Prostate gland (tissue), 2 donors: Measurements from ENCODE around the gene FGFR1OP2. TPM values are rescaled to one million over a fixed set of nuclear protein-coding genes. Genes with fewer than 3 reads are reported as not detected.

Experiments
- DNase-seq: peaks from one replicate; pipeline ENCODE4 v3.0.0-alpha.2; 2019; ENCODE audit warnings: low spot score
- H3K27ac ChIP-seq, 2 donors: fragments of 200-600 bp; sonication (generic); 2 replicates each; pipeline ENCODE4 v1.5.1; 2017 to 2019
- H3K27me3 ChIP-seq: fragments of 200-600 bp; sonication (generic); replicated peaks from 2 replicates; pipeline ENCODE4 v1.5.1; 2019; ENCODE audit not compliant: insufficient read depth
- H3K36me3 ChIP-seq, 2 donors: fragments of 200-600 bp; sonication (generic); 1 replicate in 1 of 2; 2 replicates in 1 of 2; pipeline versions ENCODE4 v1.5.1 to v1.8.1; 2017 to 2019
- H3K4me1 ChIP-seq: fragments of 200-600 bp; sonication (generic); replicated peaks from 2 replicates; pipeline ENCODE4 v1.5.1; 2019
- H3K4me3 ChIP-seq, 2 donors: fragments of 200-600 bp; sonication (generic); 2 replicates each; pipeline ENCODE4 v1.5.1; 2017 to 2019
- H3K9me3 ChIP-seq: fragments of 200-600 bp; sonication (generic); 2 replicates; pipeline ENCODE4 v1.5.1; 2017
- POLR2A ChIP-seq: fragments of 450-650 bp; IDR thresholded peaks from one replicate; pipeline ENCODE4 v1.6.1; 2016; ENCODE audit warnings: antibody characterized with exemption, mild to moderate bottlenecking
- POLR2AphosphoS5 ChIP-seq: sonication (generic); formaldehyde crosslinking; IDR thresholded peaks from one replicate; pipeline ENCODE4 v1.6.1; 2017; ENCODE audit warnings: antibody characterized with exemption
- WGBS: methylation state at CpG from one replicate; pipeline ENCODE4 v1.1.5; 2018; 5-methylcytosine and 5-hydroxymethylcytosine counted together
- intact Hi-C: fragments of 100-400 bp; cut with DNase I; formaldehyde crosslinking; loops from one replicate; pipeline ENCODE4 v1.14.2; 2022
- total RNA-seq, 2 donors: library from RNA; depleted of rRNA; stranded (reverse); fragments of >200 nt; gene quantifications; one replicate each; pipeline ENCODE4 v1.1.0, GENCODE V29; 2016
- TF ChIP-seq, protein P1 (sequence below), 4 experiments: fragments of 200-600 bp in 2 of 4; fragments of 450-650 bp in 2 of 4; sonication (generic) in 2 of 4; IDR thresholded peaks; 1 replicate in 3 of 4; 2 replicates in 1 of 4; pipeline ENCODE4 v1.5.1; 2016 to 2019; ENCODE audit warnings: antibody characterized with exemption in 4 of 4, mild to moderate bottlenecking in 2 of 4, moderate library complexity in 2 of 4

Gene FGFR1OP2
- total RNA-seq, 2 donors from 2014 or later: 45.0 to 64.4 TPM

GRCh38 chr12:26929590-26929989, 8.7 kb upstream of the FGFR1OP2 start:
- no peaks in the 10 kb centered on the region for H3K9me3 ChIP-seq
- no peaks in the 10 kb centered on the region for H3K36me3 ChIP-seq
- peaks cover 2% of the 10 kb centered on the region for H3K27me3 ChIP-seq
- no peak for DNase-seq
- 99% methylated on average over 2 of the region's 2 CpGs for WGBS
- H3K4me3 ChIP-seq: no peak overlapping the region
- no peaks in the 10 kb centered on the region for H3K4me1 ChIP-seq
- intact Hi-C loops: no loop called here
- no peak overlapping the region for H3K27ac ChIP-seq
- TF ChIP-seq POLR2AphosphoS5: no peak
- no peak for TF ChIP-seq POLR2A
- TF ChIP-seq, protein P1, sequence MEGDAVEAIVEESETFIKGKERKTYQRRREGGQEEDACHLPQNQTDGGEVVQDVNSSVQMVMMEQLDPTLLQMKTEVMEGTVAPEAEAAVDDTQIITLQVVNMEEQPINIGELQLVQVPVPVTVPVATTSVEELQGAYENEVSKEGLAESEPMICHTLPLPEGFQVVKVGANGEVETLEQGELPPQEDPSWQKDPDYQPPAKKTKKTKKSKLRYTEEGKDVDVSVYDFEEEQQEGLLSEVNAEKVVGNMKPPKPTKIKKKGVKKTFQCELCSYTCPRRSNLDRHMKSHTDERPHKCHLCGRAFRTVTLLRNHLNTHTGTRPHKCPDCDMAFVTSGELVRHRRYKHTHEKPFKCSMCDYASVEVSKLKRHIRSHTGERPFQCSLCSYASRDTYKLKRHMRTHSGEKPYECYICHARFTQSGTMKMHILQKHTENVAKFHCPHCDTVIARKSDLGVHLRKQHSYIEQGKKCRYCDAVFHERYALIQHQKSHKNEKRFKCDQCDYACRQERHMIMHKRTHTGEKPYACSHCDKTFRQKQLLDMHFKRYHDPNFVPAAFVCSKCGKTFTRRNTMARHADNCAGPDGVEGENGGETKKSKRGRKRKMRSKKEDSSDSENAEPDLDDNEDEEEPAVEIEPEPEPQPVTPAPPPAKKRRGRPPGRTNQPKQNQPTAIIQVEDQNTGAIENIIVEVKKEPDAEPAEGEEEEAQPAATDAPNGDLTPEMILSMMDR (IDR thresholded peaks at IDR 0.05): no peak

DNA sequence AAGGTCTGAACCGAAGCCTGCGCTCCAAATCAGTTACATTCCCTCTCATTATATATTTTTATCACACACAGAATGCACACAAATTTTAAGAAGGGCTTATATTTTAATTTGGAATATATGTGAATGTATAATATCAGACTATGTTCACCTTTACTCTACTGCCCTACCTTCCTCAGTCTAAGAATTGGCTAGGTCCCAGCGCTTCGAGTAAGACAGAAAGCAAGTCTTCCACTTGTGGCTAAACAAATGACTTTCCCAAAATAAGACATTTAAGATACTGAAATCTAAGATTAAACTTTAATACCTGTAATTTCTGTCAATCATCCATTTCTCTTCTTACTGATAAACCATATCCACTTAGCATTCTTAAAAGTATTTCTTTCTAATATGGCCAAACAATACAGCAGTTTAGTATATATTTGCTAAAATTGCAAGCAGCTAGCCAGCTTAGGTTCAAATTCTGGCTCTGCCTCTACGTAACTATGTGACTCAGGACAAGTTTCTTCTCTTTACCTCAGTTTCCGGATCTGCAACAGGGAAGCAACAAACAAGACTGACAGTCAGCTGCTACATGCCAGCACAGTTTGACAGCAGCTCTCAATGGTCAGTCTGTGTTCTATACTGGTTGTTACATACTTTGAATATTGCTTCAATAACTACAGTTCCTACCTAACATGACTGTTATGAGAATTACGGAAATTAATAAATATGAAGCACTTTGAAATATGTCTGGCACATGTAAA, 2.5 kb upstream of the FGFR1OP2 start:
- no peak for DNase-seq
- WGBS: 80% methylated on average over 7 of the region's 7 CpGs
- no peak overlapping the region for H3K4me3 ChIP-seq
- TF ChIP-seq POLR2A (no peak), POLR2AphosphoS5 (no peak)
- TF ChIP-seq, protein P1 (IDR thresholded peaks at IDR 0.05): no peak
- H3K27ac ChIP-seq: no peak overlapping the region
- intact Hi-C loops: loop anchor here (5.0 kb wide), 1 partner anchor 311 kb away; no protein-coding TSS in a partner anchor
- H3K36me3 ChIP-seq: no peaks in the 10 kb centered on the region
- no peaks in the 10 kb centered on the region for H3K27me3 ChIP-seq
- no peaks in the 10 kb centered on the region for H3K9me3 ChIP-seq
- no peaks in the 10 kb centered on the region for H3K4me1 ChIP-seq

DNA sequence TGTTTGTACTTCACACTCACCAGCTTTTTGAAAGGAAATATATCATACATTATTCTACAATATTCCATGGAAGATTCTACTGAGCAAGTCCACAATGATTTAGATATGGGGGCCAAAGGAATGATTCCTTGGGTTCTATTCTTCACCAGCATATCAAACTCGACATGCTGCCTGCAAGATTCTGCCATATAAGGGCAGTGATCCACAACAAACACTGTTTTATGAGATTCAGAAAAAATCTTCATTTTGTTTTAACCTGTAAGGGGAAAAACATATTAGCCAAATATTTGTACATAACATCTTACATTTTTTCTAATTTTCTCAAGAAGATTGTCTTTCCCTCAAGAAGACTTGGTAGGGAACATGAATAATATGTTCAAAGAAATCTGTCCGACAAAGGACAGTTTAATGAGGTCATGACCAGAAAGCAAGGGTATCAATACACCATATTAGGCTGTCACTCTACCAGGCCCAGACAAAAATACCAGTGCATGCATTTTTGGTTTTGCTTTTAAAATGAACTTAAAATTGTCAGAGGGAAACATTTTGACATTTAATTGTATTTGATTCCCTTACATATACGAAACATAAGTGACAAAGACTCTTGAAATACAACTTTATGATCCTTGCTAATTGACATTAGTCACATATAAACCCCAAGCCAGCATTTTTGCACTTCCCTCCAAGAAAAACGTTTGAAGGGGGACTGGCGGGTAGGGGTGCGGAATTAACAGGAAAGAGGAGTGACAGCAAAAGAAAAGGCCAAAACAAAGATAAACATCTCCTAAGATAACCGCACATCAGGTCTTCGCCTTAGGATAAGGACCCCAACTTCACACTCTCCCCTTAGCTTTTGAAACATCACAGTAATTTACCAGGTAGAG, 1.5 kb upstream of the FGFR1OP2 start:
- Histone ChIP-seq H3K27ac (peak overlapping the region; percentile 95 to 98), H3K9me3 (no peaks in the 10 kb centered on the region), H3K4me3 (peak overlapping the region; percentile 79 to 90), H3K36me3 (no peaks in the 10 kb centered on the region), H3K27me3 (no peaks in the 10 kb centered on the region), H3K4me1 (no peaks in the 10 kb centered on the region)
- no peak for TF ChIP-seq POLR2A
- TF ChIP-seq, protein P1 (IDR thresholded peaks at IDR 0.05): no peak
- TF ChIP-seq POLR2AphosphoS5: no peak
- no peak for DNase-seq
- intact Hi-C loops: loop anchor here (5.0 kb wide), 1 partner anchor 310 kb away; no protein-coding TSS in a partner anchor
- WGBS: 6% methylated on average over 8 of the region's 8 CpGs

DNA sequence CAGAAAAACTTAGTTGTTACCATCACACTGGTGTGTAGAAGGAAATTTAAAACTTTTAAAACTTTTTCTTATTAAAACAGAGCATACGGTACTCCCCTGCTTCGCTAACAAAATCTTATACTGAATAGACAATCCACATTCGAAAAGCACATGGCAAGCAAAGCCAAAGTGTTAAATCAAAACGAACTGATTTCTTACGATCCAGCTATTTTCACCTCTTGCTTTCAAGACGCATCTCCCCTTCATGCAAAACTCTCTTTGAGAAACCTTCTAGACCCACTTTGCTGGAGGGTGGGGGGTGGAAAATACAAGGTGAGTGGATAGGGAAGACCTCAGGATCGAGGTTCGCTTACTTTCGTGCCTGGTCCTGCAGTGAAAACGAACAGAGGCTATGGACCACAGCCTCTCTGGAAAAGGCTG, 817 bp upstream of the FGFR1OP2 start:
- Histone ChIP-seq H3K4me1 (no peaks in the 10 kb centered on the region), H3K4me3 (peak overlapping the region; percentile 79 to 90), H3K27ac (peak overlapping the region; percentile 95 to 98), H3K9me3 (no peaks in the 10 kb centered on the region), H3K27me3 (no peaks in the 10 kb centered on the region), H3K36me3 (no peaks in the 10 kb centered on the region)
- no peak for DNase-seq
- under 1% methylated on average over 10 of the region's 10 CpGs for WGBS
- TF ChIP-seq POLR2AphosphoS5: no peak
- no peak for TF ChIP-seq POLR2A
- TF ChIP-seq, protein P1 (IDR thresholded peaks at IDR 0.05): no peak
- intact Hi-C loops: loop anchor here (5.0 kb wide), 1 partner anchor 310 kb away; no protein-coding TSS in a partner anchor
